GM20000 (cell line): ENCODE results near the gene C22orf31.

Experiments used
- DNase-seq: peaks from one replicate; pipeline ENCODE4 v3.0.0; 2012; ENCODE audit warnings: low spot score
- CTCF ChIP-seq: IDR thresholded peaks from 2 replicates; pipeline ENCODE4 v1.5.1; 2012; ENCODE audit warnings: mild to moderate bottlenecking, control low read depth; ENCODE audit errors: extremely low read depth, missing control alignments

The C22orf31 gene

GRCh38 chr22:29102300-29102699, 40.7 kb upstream of the C22orf31 start:
- DNase-seq: no peak
- no peak for TF ChIP-seq CTCF

- no peak for DNase-seq
- TF ChIP-seq CTCF: no peak
These were observed 36.7 kb upstream of the C22orf31 start for GRCh38 chr22:29098296-29098695.

- no peak for DNase-seq
- no peak for TF ChIP-seq CTCF
These were observed 35.4 kb upstream of the C22orf31 start for GRCh38 chr22:29096736-29097669.

- no peak for TF ChIP-seq CTCF
- no peak for DNase-seq
These were observed 33.8 kb upstream of the C22orf31 start for GRCh38 chr22:29095459-29095858.

GRCh38 chr22:29093501-29094300, 32.1 kb upstream of the C22orf31 start:
- no peak for TF ChIP-seq CTCF
- DNase-seq: no peak

- DNase-seq: no peak
- TF ChIP-seq CTCF: no peak
These were observed 31.4 kb upstream of the C22orf31 start for GRCh38 chr22:29093030-29093429.

GRCh38 chr22:29092243-29092642, 30.6 kb upstream of the C22orf31 start:
- no peak for DNase-seq
- no peak for TF ChIP-seq CTCF
